Measurements from ENCODE around the gene UBE4B. TPM values are rescaled to one million over a fixed set of nuclear protein-coding genes. Genes with fewer than 3 reads are reported as not detected.
A peak's percentile ranks its signal among the peaks of the same experiment; 100 is the strongest.

Gene UBE4B
- total and polyA plus RNA-seq, 2 experiments from 2014 or later, result 14.3 to 27.6 TPM

GRCh38 chr1:10177876-10178275, 145.1 kb downstream of the UBE4B start:
- Histone ChIP-seq H3K4me2 (ENCODE audit: unreplicated experiment) (no peak overlapping the region), H3K9ac (no peak overlapping the region), H3K4me1 (ENCODE audit: insufficient read depth) (peaks cover 9% of the 10 kb centered on the region), H3K27ac (no peak overlapping the region), H3K4me3 (no peak overlapping the region), H3K9me3 (ENCODE audit: low read depth) (no peaks in the 10 kb centered on the region), H3K36me3 (ENCODE audit: low read depth) (peaks cover 15% of the 10 kb centered on the region; the same call in 1 of the 2 replicates), H3F3A (ENCODE audit: insufficient read depth) (0 out of 2 replicates have a peak, but pooled peaks cover 4% of the 10 kb centered on the region), H3K79me2 (ENCODE audit: insufficient read depth) (no peaks in the 10 kb centered on the region), H3K27me3 (replicated peaks; ENCODE audit: insufficient read depth) (no peaks in the 10 kb centered on the region), H2AFZ (no peak overlapping the region), H3K9me2 (ENCODE audit: insufficient read depth) (no peaks in the 10 kb centered on the region), H4K20me1 (ENCODE audit: insufficient read depth) (no peaks in the 10 kb centered on the region)
- in situ Hi-C loops (cut with MboI), result no loop called here
- DNase-seq, result no peak
- 61 to 69% methylated on average over 5 of the region's 5 CpGs for WGBS, 2 experiments (ENCODE audit: low coverage in 1 of 2, low lambda C conversion rate in 2 of 2, missing lambda C conversion rate in 2 of 2)
- no peak for TF ChIP-seq EZH2 (IDR thresholded peaks at IDR 0.05; ENCODE audit: insufficient read depth, poor library complexity, severe bottlenecking)
- no peak for TF ChIP-seq EZH2phosphoT487 (IDR thresholded peaks at IDR 0.05; ENCODE audit: insufficient read depth, low read depth)

- 44 to 46% methylated on average over 21 to 22 of the region's 22 CpGs for WGBS, 2 experiments (ENCODE audit: low coverage in 1 of 2, low lambda C conversion rate in 2 of 2, missing lambda C conversion rate in 2 of 2)
- Histone ChIP-seq H3K9ac (no peak overlapping the region), H3K79me2 (ENCODE audit: insufficient read depth) (no peaks in the 10 kb centered on the region), H3K4me1 (ENCODE audit: insufficient read depth) (peaks cover 9% of the 10 kb centered on the region), H4K20me1 (ENCODE audit: insufficient read depth) (no peaks in the 10 kb centered on the region), H3K36me3 (ENCODE audit: low read depth) (peaks cover 15% of the 10 kb centered on the region; the same call in 1 of the 2 replicates), H3K4me2 (ENCODE audit: unreplicated experiment) (no peak overlapping the region), H3K9me3 (ENCODE audit: low read depth) (no peaks in the 10 kb centered on the region), H3K9me2 (ENCODE audit: insufficient read depth) (no peaks in the 10 kb centered on the region), H2AFZ (no peak overlapping the region), H3K27ac (no peak overlapping the region), H3K4me3 (no peak overlapping the region), H3K27me3 (replicated peaks; ENCODE audit: insufficient read depth) (no peaks in the 10 kb centered on the region), H3F3A (ENCODE audit: insufficient read depth) (0 out of 2 replicates have a peak, but pooled peaks cover 4% of the 10 kb centered on the region)
- DNase-seq, result peak; percentile 23
- TF ChIP-seq EZH2phosphoT487 (IDR thresholded peaks at IDR 0.05; ENCODE audit: insufficient read depth, low read depth), result no peak
- no peak for TF ChIP-seq EZH2 (IDR thresholded peaks at IDR 0.05; ENCODE audit: insufficient read depth, poor library complexity, severe bottlenecking)
- in situ Hi-C loops (cut with MboI), result no loop called here
Measured at GRCh38 chr1:10178597-10179405, 146.0 kb downstream of the UBE4B start.

- Histone ChIP-seq H4K20me1 (ENCODE audit: insufficient read depth) (no peaks in the 10 kb centered on the region), H3K79me2 (ENCODE audit: insufficient read depth) (no peaks in the 10 kb centered on the region), H3K27ac (no peak overlapping the region), H2AFZ (no peak overlapping the region), H3K4me2 (ENCODE audit: unreplicated experiment) (no peak overlapping the region), H3K9ac (no peak overlapping the region), H3K36me3 (ENCODE audit: low read depth) (peaks cover 15% of the 10 kb centered on the region; the same call in 1 of the 2 replicates), H3K4me3 (no peak overlapping the region), H3F3A (ENCODE audit: insufficient read depth) (0 out of 2 replicates have a peak, but pooled peaks cover 4% of the 10 kb centered on the region), H3K27me3 (replicated peaks; ENCODE audit: insufficient read depth) (no peaks in the 10 kb centered on the region), H3K4me1 (ENCODE audit: insufficient read depth) (peaks cover 9% of the 10 kb centered on the region), H3K9me3 (ENCODE audit: low read depth) (no peaks in the 10 kb centered on the region), H3K9me2 (ENCODE audit: insufficient read depth) (no peaks in the 10 kb centered on the region)
- WGBS, 2 experiments (ENCODE audit: low coverage in 1 of 2, low lambda C conversion rate in 2 of 2, missing lambda C conversion rate in 2 of 2), result 72% methylated on average over 23 of the region's 23 CpGs
- TF ChIP-seq EZH2phosphoT487 (IDR thresholded peaks at IDR 0.05; ENCODE audit: insufficient read depth, low read depth), result no peak
- no peak for TF ChIP-seq EZH2 (IDR thresholded peaks at IDR 0.05; ENCODE audit: insufficient read depth, poor library complexity, severe bottlenecking)
- DNase-seq, result no peak
- in situ Hi-C loops (cut with MboI), result no loop called here
Measured at GRCh38 chr1:10179406-10180091, 146.8 kb downstream of the UBE4B start.

- WGBS, 2 experiments (ENCODE audit: low coverage in 1 of 2, low lambda C conversion rate in 2 of 2, missing lambda C conversion rate in 2 of 2), result 12 to 18% methylated on average over 7 of the region's 7 CpGs
- no peak overlapping the region for H3K4me3 ChIP-seq
- DNase-seq, result peak; percentile 55
Measured at GRCh38 chr1:10181154-10181553, 148.4 kb downstream of the UBE4B start.

More at GRCh38 chr1:10181154-10181553, 148.4 kb downstream of the UBE4B start:
- H2AFZ ChIP-seq, result no peak overlapping the region
- H3K4me1 ChIP-seq (ENCODE audit: insufficient read depth), result peaks cover 10% of the 10 kb centered on the region
- no peaks in the 10 kb centered on the region for H3K79me2 ChIP-seq (ENCODE audit: insufficient read depth)
- no peak overlapping the region for H3K4me2 ChIP-seq (ENCODE audit: unreplicated experiment)
- peaks cover 8% of the 10 kb centered on the region; the same call in 1 of the 2 replicates for H3F3A ChIP-seq (ENCODE audit: insufficient read depth)
- H3K36me3 ChIP-seq (ENCODE audit: low read depth), result peaks cover 5% of the 10 kb centered on the region; the same call in 1 of the 2 replicates
- no peak for TF ChIP-seq EZH2phosphoT487 (IDR thresholded peaks at IDR 0.05; ENCODE audit: insufficient read depth, low read depth)
- peak overlapping the region; percentile 22; the same call in 1 of the 2 replicates for H3K27ac ChIP-seq
- no peaks in the 10 kb centered on the region for H3K9me3 ChIP-seq (ENCODE audit: low read depth)
- H3K27me3 ChIP-seq (replicated peaks; ENCODE audit: insufficient read depth), result no peaks in the 10 kb centered on the region
- in situ Hi-C loops (cut with MboI), result no loop called here
- H3K9ac ChIP-seq, result no peak overlapping the region
- H4K20me1 ChIP-seq (ENCODE audit: insufficient read depth), result no peaks in the 10 kb centered on the region
- no peaks in the 10 kb centered on the region for H3K9me2 ChIP-seq (ENCODE audit: insufficient read depth)

Measured in GM23248 (cell line).